B cell (primary cell): ENCODE measurements around the gene TXNRD1. TPM values are rescaled to one million over a fixed set of nuclear protein-coding genes. Genes with fewer than 3 reads are reported as not detected.

Experiments used
- ATAC-seq: fragments of 200-7000 bp; cut with Tn5 transposase; one replicate; pipeline ENCODE4 v1.10.0; 2021; ENCODE audit warnings: low read depth, mild to moderate bottlenecking, moderate number of reproducible peaks, moderate library complexity
- CTCF ChIA-PET: fragments of 350-600 bp; sonication (Branson Sonifier 250); formaldehyde crosslinking; loops from one replicate; lab custom pipeline; 2021; ENCODE audit warnings: antibody characterized with exemption, inconsistent platforms; lab: Charles Lee
- POLR2A ChIA-PET: fragments of 350-600 bp; sonication (Branson Sonifier 250); formaldehyde crosslinking; loops from one replicate; lab custom pipeline; 2021; ENCODE audit warnings: antibody characterized with exemption; lab: Charles Lee
- DNase-seq: peaks from one replicate; pipeline ENCODE4 v3.0.0; 2013
- H2AFZ ChIP-seq: 2 replicates; pipeline ENCODE4 v1.6.1; 2012; ENCODE audit warnings: mild to moderate bottlenecking, low read depth, low read length; ENCODE audit not compliant: insufficient read depth, poor library complexity, severe bottlenecking
- H3K27ac ChIP-seq, 2 donors: 1 replicate in 1 of 2; 2 replicates in 1 of 2; pipeline ENCODE4 v1.5.1; 2012 to 2013; ENCODE audit warnings: low read length in 2 of 2, mild to moderate bottlenecking in 2 of 2, moderate library complexity in 1 of 2
- H3K27me3 ChIP-seq, 4 experiments: fragments of 200-600 bp in 1 of 4; sonication (generic) in 1 of 4; replicated peaks in 1 of 4; 1 replicate in 2 of 4; 2 replicates in 2 of 4; pipeline versions ENCODE4 v1.6.1 to v1.7.0; 2013 to 2016; ENCODE audit warnings: low read length in 3 of 4, mild to moderate bottlenecking in 2 of 4, mixed read lengths in 1 of 4, moderate library complexity in 1 of 4; ENCODE audit not compliant: insufficient read depth in 4 of 4, control insufficient read depth in 3 of 4; ENCODE audit errors: control extremely low read depth in 1 of 4
- H3K36me3 ChIP-seq, 2 experiments: replicated peaks in 1 of 2; 1 replicate in 1 of 2; 2 replicates in 1 of 2; pipeline versions ENCODE4 v1.6.1 to v1.7.1; 2013; ENCODE audit warnings: low read length in 1 of 2; ENCODE audit not compliant: insufficient read depth in 2 of 2, control insufficient read depth in 1 of 2; ENCODE audit errors: control extremely low read depth in 1 of 2, extremely low read depth in 1 of 2
- H3K4me1 ChIP-seq, 2 donors: fragments of 200-600 bp in 1 of 2; sonication (generic) in 1 of 2; 1 replicate in 1 of 2; 2 replicates in 1 of 2; pipeline versions ENCODE4 v1.5.1 to v1.6.1; 2013 to 2017; ENCODE audit warnings: low read length in 2 of 2; ENCODE audit not compliant: control insufficient read depth in 2 of 2, insufficient read depth in 2 of 2
- H3K4me2 ChIP-seq: replicated peaks from 2 replicates; pipeline ENCODE3; 2012; ENCODE audit warnings: mild to moderate bottlenecking, low read depth, low read length; ENCODE audit not compliant: poor library complexity, severe bottlenecking
- H3K4me3 ChIP-seq, 5 experiments: fragments of 200-600 bp in 1 of 5; sonication (generic) in 1 of 5; 1 replicate in 3 of 5; 2 replicates in 2 of 5; pipeline versions ENCODE4 v1.5.1 to v1.7.0; 2011 to 2016; ENCODE audit warnings: low read length in 4 of 5, mild to moderate bottlenecking in 4 of 5, low read depth in 2 of 5, control low read depth in 1 of 5, moderate library complexity in 1 of 5; ENCODE audit not compliant: insufficient read depth in 1 of 5; ENCODE audit errors: control extremely low read depth in 1 of 5, extremely low read depth in 1 of 5
- H3K79me2 ChIP-seq: fragments of 200-600 bp; sonication (generic); one replicate; pipeline ENCODE4 v1.6.0; 2016; ENCODE audit warnings: low read length; ENCODE audit not compliant: control insufficient read depth, insufficient read depth
- H3K9ac ChIP-seq: fragments of 200-600 bp; sonication (generic); 2 replicates; pipeline ENCODE4 v1.6.1; 2017; ENCODE audit warnings: mild to moderate bottlenecking, low read length, moderate library complexity
- H3K9me3 ChIP-seq, 3 donors: one replicate each; pipeline versions ENCODE4 v1.6.1 to v1.7.1; 2013; ENCODE audit warnings: low read length in 2 of 3; ENCODE audit not compliant: control insufficient read depth in 2 of 3, insufficient read depth in 1 of 3; ENCODE audit errors: control extremely low read depth in 1 of 3
- H4K20me1 ChIP-seq: 2 replicates; pipeline ENCODE4 v1.6.0; 2012; ENCODE audit warnings: mild to moderate bottlenecking, low read length; ENCODE audit not compliant: insufficient read depth, control insufficient read depth, poor library complexity, severe bottlenecking
- H3K27ac Mint-ChIP-seq: one replicate; pipeline ENCODE4 v1.8.0; 2021; ENCODE audit warnings: mixed read lengths
- H3K27me3 Mint-ChIP-seq: one replicate; pipeline ENCODE4 v1.8.0; 2021; ENCODE audit warnings: mixed read lengths
- H3K4me1 Mint-ChIP-seq: one replicate; pipeline ENCODE4 v1.8.0; 2021; ENCODE audit warnings: mixed read lengths
- H3K4me3 Mint-ChIP-seq: one replicate; pipeline ENCODE4 v1.8.0; 2021; ENCODE audit warnings: mixed read lengths
- H3K9me3 Mint-ChIP-seq: one replicate; pipeline ENCODE4 v1.8.0; 2022; ENCODE audit warnings: mixed read lengths; ENCODE audit not compliant: insufficient read depth
- CTCF ChIP-seq: fragments of 200-600 bp; IDR thresholded peaks from one replicate; pipeline ENCODE4 v1.8.0; 2022; ENCODE audit warnings: antibody characterized with exemption, mild to moderate bottlenecking
- EZH2 ChIP-seq: IDR thresholded peaks from 2 replicates; pipeline ENCODE4 v1.6.1; 2012; ENCODE audit warnings: borderline replicate concordance, low read depth, mild to moderate bottlenecking, moderate library complexity, low read length; ENCODE audit not compliant: insufficient read depth, poor library complexity, severe bottlenecking
- WGBS: methylation state at CpG from one replicate; pipeline ENCODE4 v1.1.5; 2013; ENCODE audit warnings: missing lambda C conversion rate; ENCODE audit not compliant: insufficient coverage; 5-methylcytosine and 5-hydroxymethylcytosine counted together
- intact Hi-C: fragments of 100-400 bp; cut with micrococcal nuclease; formaldehyde crosslinking; loops from one replicate; pipeline ENCODE4 v1.10.0; 2022
- polyA plus RNA-seq: library from polyadenylated mRNA; depleted of rRNA; stranded (reverse); fragments of >200 nt; gene quantifications from 2 replicates; pipeline ENCODE4 v1.2.3, GENCODE V29; 2012
- total RNA-seq, 2 donors: library from RNA; stranded (reverse); fragments of 120-200 nt in 1 of 2; gene quantifications; 1 replicate in 1 of 2; 2 replicates in 1 of 2; pipeline versions ENCODE4 v1.2.3 to v1.2.4, GENCODE V29; 2013 to 2022

TXNRD1 gene
- total and polyA plus RNA-seq, 2 donors (not counting 1 experiment from before 2014, with no cell fraction given): 10.1 to 44.6 TPM

GRCh38 chr12:104319028-104319427, 103.4 kb downstream of the TXNRD1 start:
- ATAC-seq (no peak), DNase-seq (no peak)
- no CpG with 5 or more reads among the region's 1 CpG for WGBS
- Mint-ChIP-seq H3K27me3 (no peaks in the 10 kb centered on the region), H3K9me3 (no peaks in the 10 kb centered on the region), H3K4me1 (no peaks in the 10 kb centered on the region), H3K4me3 (no peak overlapping the region), H3K27ac (no peak overlapping the region)
- ChIA-PET POLR2A (no interaction called here), CTCF (no interaction called here)
- no peak overlapping the region for H2AFZ ChIP-seq
- no peaks in the 10 kb centered on the region for H3K79me2 ChIP-seq
- no peak overlapping the region for H3K4me3 ChIP-seq
- H3K9ac ChIP-seq: no peak overlapping the region
- H3K4me2 ChIP-seq: no peak overlapping the region
- intact Hi-C loops: no loop called here
- no peaks in the 10 kb centered on the region for H3K9me3 ChIP-seq
- no peaks in the 10 kb centered on the region for H3K27me3 ChIP-seq
- peaks cover 16 to 57% of the 10 kb centered on the region in 2 experiments for H3K36me3 ChIP-seq
- no peaks in the 10 kb centered on the region for H3K4me1 ChIP-seq
- TF ChIP-seq EZH2: no peak
- TF ChIP-seq CTCF: no peak
- no peak overlapping the region for H3K27ac ChIP-seq
- no peaks in the 10 kb centered on the region for H4K20me1 ChIP-seq

- TF ChIP-seq EZH2: no peak
- no peak for DNase-seq
- H3K27me3 Mint-ChIP-seq: no peaks in the 10 kb centered on the region
- Histone ChIP-seq H3K4me2 (no peak overlapping the region), H3K27ac (no peak overlapping the region), H4K20me1 (no peaks in the 10 kb centered on the region), H3K79me2 (no peaks in the 10 kb centered on the region), H2AFZ (no peak overlapping the region), H3K4me3 (no peak overlapping the region), H3K9ac (no peak overlapping the region), H3K27me3 (no peaks in the 10 kb centered on the region), H3K36me3 (peaks cover 19 to 57% of the 10 kb centered on the region in 2 experiments), H3K4me1 (no peaks in the 10 kb centered on the region), H3K9me3 (no peaks in the 10 kb centered on the region)
- H3K4me1 Mint-ChIP-seq: no peaks in the 10 kb centered on the region
- intact Hi-C loops: no loop called here
- ChIA-PET POLR2A (interaction anchor here (0.6 to 0.7 kb wide), 2 partner anchors 11 to 67 kb away, joined by 4 to 8 read pairs; no protein-coding TSS in a partner anchor), CTCF (no interaction called here)
- no CpG with 5 or more reads among the region's 1 CpG for WGBS
- H3K9me3 Mint-ChIP-seq: no peaks in the 10 kb centered on the region
- no peak overlapping the region for H3K4me3 Mint-ChIP-seq
- H3K27ac Mint-ChIP-seq: no peak overlapping the region
- ATAC-seq: no peak
Observed at GRCh38 chr12:104319918-104320626, 104.5 kb downstream of the TXNRD1 start.
